Activated CD8-positive, alpha-beta memory T cell treated with anti-CD3 and anti-CD28 coated beads for 48 hours (primary cell): ENCODE measurements around the gene SPAG16.

ENCODE experiments used
- DNase-seq, 3 experiments: peaks; one replicate each; pipeline ENCODE4 v3.0.0-alpha.2; 2020; ENCODE audit warnings: low read depth in 2 of 3, low spot score in 2 of 3

The SPAG16 gene

GRCh38 chr2:214232271-214232670 lies 948.0 kb downstream of the SPAG16 start:
- DNase-seq, result no peak

GRCh38 chr2:214233164-214233563 lies 948.9 kb downstream of the SPAG16 start:
- DNase-seq, result no peak

- DNase-seq, result no peak
Measured at GRCh38 chr2:214242797-214243196, 958.5 kb downstream of the SPAG16 start.

- no peak for DNase-seq
Measured at GRCh38 chr2:214244847-214245246, 960.6 kb downstream of the SPAG16 start.

GRCh38 chr2:214246417-214246816 lies 962.2 kb downstream of the SPAG16 start:
- DNase-seq, result no peak

GRCh38 chr2:214247531-214247930 lies 963.3 kb downstream of the SPAG16 start:
- no peak for DNase-seq

GRCh38 chr2:214255046-214255445 lies 970.8 kb downstream of the SPAG16 start:
- DNase-seq, result no peak

- no peak for DNase-seq
Measured at GRCh38 chr2:214261683-214262082, 977.4 kb downstream of the SPAG16 start.

- DNase-seq, result no peak
Measured at GRCh38 chr2:214264171-214264570, 979.9 kb downstream of the SPAG16 start.

GRCh38 chr2:214265991-214266489 lies 981.8 kb downstream of the SPAG16 start:
- DNase-seq, result no peak

- no peak for DNase-seq
Measured at GRCh38 chr2:214277880-214278279, 993.6 kb downstream of the SPAG16 start.

- DNase-seq, result no peak
Measured at GRCh38 chr2:214286011-214286410, 1001.7 kb downstream of the SPAG16 start.

GRCh38 chr2:214293593-214293992 lies 1009.3 kb downstream of the SPAG16 start:
- no peak for DNase-seq

GRCh38 chr2:214294426-214294825 lies 1010.2 kb downstream of the SPAG16 start:
- no peak for DNase-seq

GRCh38 chr2:214297423-214297822 lies 1013.2 kb downstream of the SPAG16 start:
- no peak for DNase-seq

GRCh38 chr2:214310319-214310718 lies 1026.1 kb downstream of the SPAG16 start:
- no peak for DNase-seq

GRCh38 chr2:214311031-214311533 lies 1026.8 kb downstream of the SPAG16 start:
- DNase-seq, result no peak

- DNase-seq, result no peak
Measured at GRCh38 chr2:214311931-214312749, 1027.9 kb downstream of the SPAG16 start.

- DNase-seq, result no peak
Measured at GRCh38 chr2:214315324-214315723, 1031.1 kb downstream of the SPAG16 start.

GRCh38 chr2:214320211-214320610 lies 1035.9 kb downstream of the SPAG16 start:
- DNase-seq, result no peak

- no peak for DNase-seq
Measured at GRCh38 chr2:214322662-214323061, 1038.4 kb downstream of the SPAG16 start.

GRCh38 chr2:214325404-214325803 lies 1041.1 kb downstream of the SPAG16 start:
- no peak for DNase-seq

GRCh38 chr2:214328941-214329340 lies 1044.7 kb downstream of the SPAG16 start:
- DNase-seq, result no peak
